AG04450 (cell line): ENCODE measurements around the gene IL22. TPM values are rescaled to one million over a fixed set of nuclear protein-coding genes. Genes with fewer than 3 reads are reported as not detected.

Experiments
- CTCF ChIA-PET: fragments of 300-600, 350-600 bp; formaldehyde crosslinking; extraction: SDS; loops from one replicate; lab custom pipeline; 2022; ENCODE audit warnings: antibody characterized with exemption, inconsistent platforms; lab: Charles Lee
- POLR2A ChIA-PET: fragments of 350-600 bp; formaldehyde crosslinking; extraction: SDS; loops from one replicate; lab custom pipeline; 2021; ENCODE audit warnings: antibody characterized with exemption, inconsistent platforms; lab: Yijun Ruan, JAX
- DNase-seq: peaks from one replicate; pipeline ENCODE4 v3.0.0-alpha.2; 2011; ENCODE audit warnings: low read depth, low spot score
- H3K27ac ChIP-seq: one replicate; pipeline ENCODE4 v1.5.1; 2012; ENCODE audit warnings: low read depth, low read length, control low read depth
- H3K27me3 ChIP-seq: one replicate; pipeline ENCODE4 v1.6.0; 2012; ENCODE audit warnings: low read length; ENCODE audit not compliant: control insufficient read depth, insufficient read depth
- H3K4me3 ChIP-seq: 2 replicates; pipeline ENCODE4 v1.5.1; 2011; ENCODE audit warnings: mild to moderate bottlenecking, low read depth, low read length, control low read depth
- H3K9me3 ChIP-seq: 2 replicates; pipeline ENCODE4 v1.5.1; 2012; ENCODE audit warnings: low read length; ENCODE audit not compliant: control insufficient read depth, insufficient read depth
- polyA plus RNA-seq: library from polyadenylated mRNA; depleted of rRNA; stranded (reverse); fragments of >200 nt; gene quantifications from 2 replicates; pipeline ENCODE4 v1.2.3, GENCODE V29; 2011
- TF ChIP-seq, protein P1 (sequence below): IDR thresholded peaks from 2 replicates; pipeline ENCODE4 v1.5.1; 2011; ENCODE audit warnings: low read depth, low read length, control low read depth, inconsistent platforms

The IL22 gene
- polyA plus RNA-seq, 1 experiment: not detected

DNA sequence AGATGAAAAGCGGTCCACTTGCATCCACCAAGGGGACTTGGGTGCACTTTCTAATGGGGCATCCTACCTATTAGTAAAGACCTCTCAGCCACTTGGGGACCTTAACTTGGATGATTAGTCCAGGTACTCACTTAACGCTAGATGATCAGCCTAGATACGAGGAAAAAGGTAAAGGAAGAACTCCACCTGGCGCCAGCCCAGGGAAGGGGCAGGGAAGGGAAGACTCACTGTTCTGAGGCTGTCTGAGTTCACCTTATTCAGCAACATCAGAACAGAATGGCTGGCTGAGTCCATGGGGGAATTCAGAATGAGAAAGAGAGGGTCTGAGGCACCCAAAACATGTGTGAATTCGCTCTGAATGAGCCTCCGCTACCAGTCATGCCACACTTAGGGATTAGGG, 7.1 kb downstream of the IL22 start:
- POLR2A ChIA-PET: no interaction called here
- TF ChIP-seq, protein P1, sequence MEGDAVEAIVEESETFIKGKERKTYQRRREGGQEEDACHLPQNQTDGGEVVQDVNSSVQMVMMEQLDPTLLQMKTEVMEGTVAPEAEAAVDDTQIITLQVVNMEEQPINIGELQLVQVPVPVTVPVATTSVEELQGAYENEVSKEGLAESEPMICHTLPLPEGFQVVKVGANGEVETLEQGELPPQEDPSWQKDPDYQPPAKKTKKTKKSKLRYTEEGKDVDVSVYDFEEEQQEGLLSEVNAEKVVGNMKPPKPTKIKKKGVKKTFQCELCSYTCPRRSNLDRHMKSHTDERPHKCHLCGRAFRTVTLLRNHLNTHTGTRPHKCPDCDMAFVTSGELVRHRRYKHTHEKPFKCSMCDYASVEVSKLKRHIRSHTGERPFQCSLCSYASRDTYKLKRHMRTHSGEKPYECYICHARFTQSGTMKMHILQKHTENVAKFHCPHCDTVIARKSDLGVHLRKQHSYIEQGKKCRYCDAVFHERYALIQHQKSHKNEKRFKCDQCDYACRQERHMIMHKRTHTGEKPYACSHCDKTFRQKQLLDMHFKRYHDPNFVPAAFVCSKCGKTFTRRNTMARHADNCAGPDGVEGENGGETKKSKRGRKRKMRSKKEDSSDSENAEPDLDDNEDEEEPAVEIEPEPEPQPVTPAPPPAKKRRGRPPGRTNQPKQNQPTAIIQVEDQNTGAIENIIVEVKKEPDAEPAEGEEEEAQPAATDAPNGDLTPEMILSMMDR: no peak
- Histone ChIP-seq H3K27me3 (no peaks in the 10 kb centered on the region), H3K27ac (no peak overlapping the region), H3K9me3 (no peaks in the 10 kb centered on the region), H3K4me3 (no peak overlapping the region)
- CTCF ChIA-PET: no interaction called here
- DNase-seq: no peak

GRCh38 chr12:68245180-68246021, 8.0 kb downstream of the IL22 start:
- no peak for DNase-seq
- no peaks in the 10 kb centered on the region for H3K27me3 ChIP-seq
- TF ChIP-seq, protein P1: no peak
- peak overlapping the region; percentile 2 for H3K27ac ChIP-seq
- POLR2A ChIA-PET: interaction anchor here (1.2 kb wide), 1 partner anchor 23 kb away, joined by 3 read pairs; no protein-coding TSS in a partner anchor
- H3K9me3 ChIP-seq: no peaks in the 10 kb centered on the region
- CTCF ChIA-PET: interaction anchor here (0.9 to 1.3 kb wide), 3 partner anchors 22 to 205 kb away, joined by 4 to 5 read pairs (median 4); no protein-coding TSS in a partner anchor
- no peak overlapping the region for H3K4me3 ChIP-seq

- Histone ChIP-seq H3K27me3 (no peaks in the 10 kb centered on the region), H3K4me3 (no peak overlapping the region), H3K27ac (no peak overlapping the region), H3K9me3 (no peaks in the 10 kb centered on the region)
- ChIA-PET POLR2A (no interaction called here), CTCF (interaction anchor here (3.5 kb wide), 1 partner anchor 20 kb away, joined by 16 read pairs; no protein-coding TSS in a partner anchor)
- DNase-seq: no peak
- TF ChIP-seq, protein P1: no peak
These were observed 10.6 kb downstream of the IL22 start for GRCh38 chr12:68242777-68243176.

DNA sequence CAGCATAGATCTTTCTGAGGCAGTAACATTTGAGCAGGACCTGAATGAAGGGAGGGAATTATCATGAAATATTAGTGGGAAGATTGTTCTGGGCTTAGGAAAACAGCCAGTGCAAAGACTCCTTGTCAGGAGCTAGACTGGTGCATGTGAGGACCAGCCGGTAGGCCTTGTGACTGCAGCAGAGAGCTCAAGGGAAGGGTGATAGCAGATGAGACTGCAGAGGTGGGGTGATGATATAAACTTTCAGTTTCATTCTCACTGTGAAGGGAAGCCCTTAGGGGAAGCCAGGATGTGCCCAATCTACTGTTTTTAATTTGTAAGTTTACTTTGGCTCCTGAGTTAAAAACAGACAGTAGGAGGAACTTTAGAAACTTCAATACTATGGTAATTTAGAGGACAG, 12.4 kb downstream of the IL22 start:
- TF ChIP-seq, protein P1: no peak
- H3K4me3 ChIP-seq: peak overlapping the region; percentile 5; the same call in 1 of the 2 replicates
- CTCF ChIA-PET: interaction anchor here (0.8 to 3.5 kb wide), 3 partner anchors 9 to 76 kb away, joined by 3 to 16 read pairs (median 6); no protein-coding TSS in a partner anchor
- H3K9me3 ChIP-seq: no peaks in the 10 kb centered on the region
- POLR2A ChIA-PET: no interaction called here
- no peak for DNase-seq
- no peak overlapping the region for H3K27ac ChIP-seq
- no peaks in the 10 kb centered on the region for H3K27me3 ChIP-seq

DNA sequence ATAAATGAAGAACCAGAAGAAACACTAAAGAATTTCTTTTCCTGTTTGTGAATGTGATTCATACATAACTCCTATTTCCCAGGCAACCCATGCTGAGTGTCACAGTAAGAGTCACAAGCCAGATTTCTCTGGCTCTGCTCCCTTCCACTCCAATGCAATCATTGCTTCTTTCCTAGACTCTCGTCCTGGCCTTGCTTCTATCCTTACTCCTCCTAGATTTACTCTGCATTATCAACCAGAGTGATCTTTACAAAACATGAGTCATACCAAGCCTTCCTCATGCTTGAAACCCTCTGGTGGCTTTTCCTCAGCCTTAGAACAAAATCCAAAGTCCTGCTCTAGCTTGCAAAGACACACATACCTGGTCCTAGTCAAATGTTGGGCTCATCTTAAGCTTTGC, 13.3 kb downstream of the IL22 start:
- POLR2A ChIA-PET: no interaction called here
- TF ChIP-seq, protein P1: no peak
- no peak overlapping the region for H3K4me3 ChIP-seq

More for the DNA sequence above, 13.3 kb downstream of the IL22 start:
- Histone ChIP-seq H3K9me3 (no peaks in the 10 kb centered on the region), H3K27ac (no peak overlapping the region), H3K27me3 (no peaks in the 10 kb centered on the region)
- CTCF ChIA-PET: interaction anchor here (3.5 kb wide), 1 partner anchor 17 kb away, joined by 16 read pairs; no protein-coding TSS in a partner anchor
- no peak for DNase-seq
